Neutrophil (primary cell): ENCODE measurements around the gene PGBD1.

Experiments
- H3K27ac ChIP-seq: fragments of 200-600 bp; sonication (generic); 2 replicates; pipeline ENCODE4 v1.5.1; 2016; ENCODE audit warnings: mild to moderate bottlenecking, moderate library complexity
- H3K27me3 ChIP-seq: fragments of 200-600 bp; sonication (generic); 2 replicates; pipeline ENCODE4 v1.6.0; 2016; ENCODE audit warnings: mild to moderate bottlenecking
- H3K36me3 ChIP-seq: fragments of 200-600 bp; sonication (generic); 2 replicates; pipeline ENCODE4 v1.5.1; 2017
- H3K4me1 ChIP-seq, 2 experiments: fragments of 200-600 bp in 1 of 2; sonication (generic) in 1 of 2; 1 replicate in 1 of 2; 2 replicates in 1 of 2; pipeline versions ENCODE4 v1.5.1 to v1.6.1; 2013 to 2016; ENCODE audit warnings: low read depth in 1 of 2, low read length in 1 of 2, mild to moderate bottlenecking in 1 of 2, moderate library complexity in 1 of 2; ENCODE audit not compliant: control insufficient read depth in 1 of 2, insufficient read depth in 1 of 2
- H3K4me3 ChIP-seq, 2 experiments: fragments of 200-600 bp in 1 of 2; sonication (generic) in 1 of 2; 1 replicate in 1 of 2; 2 replicates in 1 of 2; pipeline ENCODE4 v1.5.1; 2013 to 2016; ENCODE audit warnings: low read depth in 1 of 2, low read length in 1 of 2, mild to moderate bottlenecking in 1 of 2, moderate library complexity in 1 of 2
- H3K9me3 ChIP-seq: fragments of 200-600 bp; sonication (generic); 2 replicates; pipeline ENCODE4 v1.5.1; 2016
- CTCF ChIP-seq: fragments of 200-600 bp; sonication (generic); IDR thresholded peaks from 2 replicates; pipeline ENCODE4 v1.5.1; 2016; ENCODE audit warnings: antibody characterized with exemption

PGBD1 gene

GRCh38 chr6:28264834-28265401, 16.5 kb upstream of the PGBD1 start:
- H3K4me3 ChIP-seq: no peak overlapping the region
- peaks cover 44% of the 10 kb centered on the region for H3K27me3 ChIP-seq
- H3K4me1 ChIP-seq: peaks cover 9 to 14% of the 10 kb centered on the region in 2 experiments
- no peaks in the 10 kb centered on the region for H3K9me3 ChIP-seq
- no peaks in the 10 kb centered on the region for H3K36me3 ChIP-seq
- H3K27ac ChIP-seq: no peak overlapping the region
- no peak for TF ChIP-seq CTCF

- Histone ChIP-seq H3K27me3 (peaks cover 34% of the 10 kb centered on the region), H3K4me1 (peaks cover 9 to 14% of the 10 kb centered on the region in 2 experiments), H3K27ac (no peak overlapping the region), H3K9me3 (no peaks in the 10 kb centered on the region), H3K4me3 (peak overlapping the region; percentile 65 to 70), H3K36me3 (no peaks in the 10 kb centered on the region)
- TF ChIP-seq CTCF: no peak
These were observed 14.8 kb upstream of the PGBD1 start for GRCh38 chr6:28266563-28266961.

GRCh38 chr6:28266962-28267694, 14.2 kb upstream of the PGBD1 start, which contains the start of gene ZSCAN26:
Gene ZSCAN26 (plus strand): TSS chr6:28267143. CDS start chr6:28271920, 4,777 bp downstream.
- Histone ChIP-seq H3K27me3 (peaks cover 29% of the 10 kb centered on the region), H3K27ac (peak within 1 kb of the TSS; percentile 54), H3K4me1 (peaks cover 9 to 14% of the 10 kb centered on the region in 2 experiments), H3K4me3 (peak within 1 kb of the TSS; percentile 65 to 70), H3K9me3 (no peaks in the 10 kb centered on the region), H3K36me3 (peaks cover 4% of the 10 kb centered on the region)
- TF ChIP-seq CTCF: no peak

GRCh38 chr6:28267695-28268059, 13.7 kb upstream of the PGBD1 start:
- Histone ChIP-seq H3K4me3 (peak overlapping the region; percentile 65 to 70), H3K4me1 (peaks cover 9 to 14% of the 10 kb centered on the region in 2 experiments), H3K27ac (no peak overlapping the region), H3K27me3 (peaks cover 24% of the 10 kb centered on the region), H3K36me3 (peaks cover 10% of the 10 kb centered on the region), H3K9me3 (no peaks in the 10 kb centered on the region)
- no peak for TF ChIP-seq CTCF

GRCh38 chr6:28269492-28269891, 11.9 kb upstream of the PGBD1 start:
- no peak for TF ChIP-seq CTCF
- Histone ChIP-seq H3K9me3 (no peaks in the 10 kb centered on the region), H3K27ac (no peak overlapping the region), H3K27me3 (peaks cover 6% of the 10 kb centered on the region), H3K36me3 (peaks cover 20% of the 10 kb centered on the region), H3K4me3 (no peak overlapping the region), H3K4me1 (peaks cover 9 to 14% of the 10 kb centered on the region in 2 experiments)
